Measurements from ENCODE around the gene MAST1.

DNA sequence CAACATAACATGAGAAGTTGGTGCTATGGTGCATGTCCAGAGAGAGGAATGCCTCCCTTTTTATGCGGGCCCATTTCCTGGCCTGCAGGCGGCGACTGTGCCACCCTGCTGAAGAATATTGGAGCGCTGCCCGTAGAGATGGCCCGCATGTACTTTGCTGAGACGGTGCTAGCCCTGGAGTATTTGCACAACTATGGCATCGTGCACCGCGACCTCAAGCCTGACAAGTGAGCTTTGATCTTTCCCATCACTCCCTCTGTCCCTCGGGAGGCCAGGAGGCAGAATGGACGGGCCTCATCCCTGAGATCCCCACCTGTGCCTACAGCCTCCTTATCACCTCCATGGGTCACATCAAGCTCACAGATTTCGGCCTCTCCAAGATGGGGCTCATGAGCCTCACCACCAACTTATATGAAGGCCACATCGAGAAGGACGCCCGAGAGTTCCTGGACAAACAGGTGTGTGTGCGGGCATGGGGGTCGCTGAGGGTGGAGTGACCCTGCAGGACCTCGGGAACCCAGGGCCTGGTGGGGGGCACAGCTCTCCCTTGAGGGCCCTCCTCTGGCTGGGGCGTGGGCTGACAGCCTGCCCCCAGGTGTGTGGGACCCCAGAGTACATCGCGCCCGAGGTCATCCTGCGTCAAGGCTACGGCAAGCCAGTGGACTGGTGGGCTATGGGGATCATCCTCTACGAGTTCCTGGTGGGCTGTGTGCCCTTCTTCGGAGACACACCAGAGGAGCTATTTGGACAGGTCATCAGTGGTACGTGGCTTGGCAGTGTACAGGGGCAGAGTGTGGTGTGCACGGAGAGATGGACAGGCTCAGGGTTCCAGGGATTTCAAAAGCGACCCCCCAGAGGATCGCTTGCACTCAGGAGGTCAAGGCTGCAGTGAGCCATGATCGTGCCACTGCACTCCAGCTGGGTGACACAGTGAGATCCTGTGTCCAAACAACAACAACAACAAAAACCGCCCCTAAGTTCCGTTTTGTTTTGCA is 26.7 kb downstream of the MAST1 start:
- TF ChIP-seq, protein P1, sequence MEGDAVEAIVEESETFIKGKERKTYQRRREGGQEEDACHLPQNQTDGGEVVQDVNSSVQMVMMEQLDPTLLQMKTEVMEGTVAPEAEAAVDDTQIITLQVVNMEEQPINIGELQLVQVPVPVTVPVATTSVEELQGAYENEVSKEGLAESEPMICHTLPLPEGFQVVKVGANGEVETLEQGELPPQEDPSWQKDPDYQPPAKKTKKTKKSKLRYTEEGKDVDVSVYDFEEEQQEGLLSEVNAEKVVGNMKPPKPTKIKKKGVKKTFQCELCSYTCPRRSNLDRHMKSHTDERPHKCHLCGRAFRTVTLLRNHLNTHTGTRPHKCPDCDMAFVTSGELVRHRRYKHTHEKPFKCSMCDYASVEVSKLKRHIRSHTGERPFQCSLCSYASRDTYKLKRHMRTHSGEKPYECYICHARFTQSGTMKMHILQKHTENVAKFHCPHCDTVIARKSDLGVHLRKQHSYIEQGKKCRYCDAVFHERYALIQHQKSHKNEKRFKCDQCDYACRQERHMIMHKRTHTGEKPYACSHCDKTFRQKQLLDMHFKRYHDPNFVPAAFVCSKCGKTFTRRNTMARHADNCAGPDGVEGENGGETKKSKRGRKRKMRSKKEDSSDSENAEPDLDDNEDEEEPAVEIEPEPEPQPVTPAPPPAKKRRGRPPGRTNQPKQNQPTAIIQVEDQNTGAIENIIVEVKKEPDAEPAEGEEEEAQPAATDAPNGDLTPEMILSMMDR (IDR thresholded peaks at IDR 0.05) = no peak
- no peak for TF ChIP-seq POLR2A (IDR thresholded peaks at IDR 0.05)
